GM20431 (cell line): ENCODE data around the gene LMO2.

Experiments
- in situ Hi-C: fragments of 300-500 bp; cut with MseI, MboI; formaldehyde crosslinking; loops from one replicate; pipeline ENCODE4 v1.15.0; 2020; ENCODE audit warnings: low sequenced_read_pairs; ENCODE audit not compliant: unreplicated experiment

The LMO2 gene

GRCh38 chr11:33916736-33917135 is 24.9 kb upstream of the LMO2 start:
- in situ Hi-C loops, result no loop called here

- in situ Hi-C loops, result no loop called here
Measured at GRCh38 chr11:33915526-33915925, 23.6 kb upstream of the LMO2 start.

DNA sequence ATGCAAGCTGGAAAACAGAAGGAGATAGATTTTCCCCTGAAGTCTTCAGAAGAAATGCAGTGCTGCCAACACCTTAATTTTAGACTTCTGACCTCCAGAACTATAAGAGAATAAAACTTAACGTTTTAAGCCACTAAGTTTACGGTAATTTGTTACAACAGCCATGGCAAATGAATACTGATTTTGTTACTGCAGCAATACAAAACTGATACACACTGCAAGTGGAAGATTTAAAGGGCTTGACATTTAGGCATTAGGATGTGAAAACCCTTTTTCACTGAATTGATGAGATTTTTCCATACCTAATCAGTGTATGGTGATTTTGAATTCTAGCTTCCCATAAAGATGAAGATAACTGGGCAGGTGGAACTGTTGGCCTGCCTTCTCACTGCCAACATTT is 22.1 kb upstream of the LMO2 start:
- in situ Hi-C loops, result no loop called here

GRCh38 chr11:33912405-33913361 is 20.8 kb upstream of the LMO2 start:
- in situ Hi-C loops, result no loop called here

- in situ Hi-C loops, result no loop called here
Measured at GRCh38 chr11:33910958-33911339, 19.1 kb upstream of the LMO2 start.

GRCh38 chr11:33910296-33910957 is 18.6 kb upstream of the LMO2 start:
- in situ Hi-C loops, result no loop called here

DNA sequence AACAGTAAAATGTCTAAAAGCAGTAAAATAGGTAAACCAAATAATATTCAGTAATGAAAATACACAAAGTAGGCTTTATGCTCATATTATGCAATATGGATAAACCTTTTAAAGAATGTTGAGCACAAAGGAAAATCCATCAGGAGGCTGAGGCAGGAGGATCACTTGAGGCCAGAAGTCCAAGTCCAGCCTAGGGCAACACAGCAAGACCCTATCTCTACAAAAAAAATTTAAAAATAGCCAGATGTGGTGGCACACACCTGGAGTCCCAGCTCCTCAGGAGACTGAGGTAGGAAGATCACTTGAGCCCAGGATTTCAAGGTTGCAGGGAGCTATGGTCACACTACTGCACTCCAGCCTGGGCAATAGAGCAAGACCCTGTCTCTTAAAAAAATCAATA is 17.7 kb upstream of the LMO2 start:
- in situ Hi-C loops, result no loop called here

- in situ Hi-C loops, result no loop called here
Measured at GRCh38 chr11:33909150-33909549, 17.3 kb upstream of the LMO2 start.

- in situ Hi-C loops, result no loop called here
Measured at GRCh38 chr11:33907421-33907820, 15.5 kb upstream of the LMO2 start.

DNA sequence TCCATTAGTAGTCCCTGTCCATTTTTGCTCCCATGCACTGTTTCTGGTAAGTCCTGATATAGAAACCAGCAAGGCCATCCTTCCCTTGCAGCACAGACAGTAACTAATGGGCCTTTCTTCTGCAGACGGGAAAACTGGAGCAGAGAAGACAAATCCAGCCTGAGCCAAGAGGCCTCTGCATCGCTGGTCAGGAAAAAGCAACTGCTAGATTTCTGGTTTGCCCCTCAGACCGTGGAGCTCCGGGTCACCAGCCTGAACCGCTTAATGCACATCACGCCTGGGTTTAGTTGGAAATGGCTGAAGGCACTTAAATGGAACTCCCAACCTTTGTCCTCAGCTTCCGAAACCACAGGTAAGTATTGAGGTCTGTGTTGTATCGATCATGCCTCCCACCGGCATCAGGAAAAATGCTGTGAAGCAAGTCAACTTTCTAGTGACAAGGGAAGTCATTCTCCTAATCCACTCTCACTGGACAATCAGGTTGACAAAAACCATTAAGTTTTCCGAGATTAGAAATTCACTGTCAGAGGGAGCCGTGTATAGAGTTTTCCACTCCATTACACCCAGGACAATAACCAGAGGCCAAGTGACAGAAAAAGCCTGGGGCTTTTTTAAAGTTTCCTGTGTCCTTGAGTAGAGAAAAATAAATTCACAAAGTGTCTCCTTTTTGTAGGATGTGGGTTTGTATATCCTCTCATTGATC is 14.8 kb upstream of the LMO2 start:
- in situ Hi-C loops, result no loop called here

GRCh38 chr11:33904102-33904501 is 12.2 kb upstream of the LMO2 start:
- in situ Hi-C loops, result no loop called here

DNA sequence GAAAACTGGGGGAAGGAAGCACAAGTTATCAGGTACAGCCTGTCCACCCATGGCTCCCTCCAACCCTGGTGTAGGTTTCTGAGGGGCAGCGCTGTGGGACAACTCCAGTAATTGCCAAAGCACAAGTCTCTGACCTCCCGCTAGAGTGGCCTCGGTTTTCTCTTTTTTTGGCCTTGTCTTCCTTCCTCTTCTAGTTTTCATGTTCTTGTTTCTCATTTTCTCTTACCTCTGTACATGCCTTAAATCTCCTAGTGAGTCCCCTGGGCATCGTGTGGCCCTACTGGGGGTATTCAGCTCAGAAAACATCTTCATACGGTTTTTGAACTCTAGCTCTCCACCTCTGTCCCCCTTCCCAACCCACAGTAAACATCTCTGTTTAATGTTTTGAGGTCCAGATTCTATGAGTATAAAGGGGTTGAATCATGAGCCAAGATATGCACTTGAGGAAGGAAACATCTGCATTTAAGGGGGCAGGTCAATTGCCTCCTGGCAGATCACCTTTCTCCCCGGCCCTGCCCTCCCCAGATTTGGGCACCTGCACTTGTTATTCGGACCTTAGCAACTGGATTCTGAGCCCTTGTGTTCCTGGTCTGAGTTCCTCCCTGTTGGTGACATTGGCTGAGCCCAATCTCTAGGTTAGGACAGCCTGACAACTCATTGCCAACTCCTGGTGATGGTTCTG is 8.4 kb upstream of the LMO2 start:
- in situ Hi-C loops, result no loop called here

- in situ Hi-C loops, result no loop called here
Measured at GRCh38 chr11:33899400-33900037, 7.6 kb upstream of the LMO2 start.

DNA sequence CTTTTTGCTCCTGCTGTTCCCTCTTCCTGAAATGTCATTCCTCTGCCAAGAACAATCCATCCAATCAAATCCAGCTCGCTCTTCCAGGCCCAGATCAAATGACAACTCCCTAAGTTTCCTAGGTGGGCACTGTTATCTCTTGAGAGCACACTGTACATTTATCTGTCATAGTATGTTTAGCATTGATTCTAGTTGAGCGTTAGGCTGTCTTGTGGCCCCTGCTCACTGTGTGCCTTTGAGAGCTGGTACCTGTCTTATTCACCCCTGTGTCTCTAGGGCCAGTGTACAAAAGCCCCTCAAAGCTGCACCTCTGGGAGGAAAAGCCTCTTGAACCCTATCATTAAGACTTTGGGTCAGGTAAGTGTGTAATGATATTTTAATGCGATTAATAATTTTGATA is 7.1 kb upstream of the LMO2 start:
- in situ Hi-C loops, result no loop called here

DNA sequence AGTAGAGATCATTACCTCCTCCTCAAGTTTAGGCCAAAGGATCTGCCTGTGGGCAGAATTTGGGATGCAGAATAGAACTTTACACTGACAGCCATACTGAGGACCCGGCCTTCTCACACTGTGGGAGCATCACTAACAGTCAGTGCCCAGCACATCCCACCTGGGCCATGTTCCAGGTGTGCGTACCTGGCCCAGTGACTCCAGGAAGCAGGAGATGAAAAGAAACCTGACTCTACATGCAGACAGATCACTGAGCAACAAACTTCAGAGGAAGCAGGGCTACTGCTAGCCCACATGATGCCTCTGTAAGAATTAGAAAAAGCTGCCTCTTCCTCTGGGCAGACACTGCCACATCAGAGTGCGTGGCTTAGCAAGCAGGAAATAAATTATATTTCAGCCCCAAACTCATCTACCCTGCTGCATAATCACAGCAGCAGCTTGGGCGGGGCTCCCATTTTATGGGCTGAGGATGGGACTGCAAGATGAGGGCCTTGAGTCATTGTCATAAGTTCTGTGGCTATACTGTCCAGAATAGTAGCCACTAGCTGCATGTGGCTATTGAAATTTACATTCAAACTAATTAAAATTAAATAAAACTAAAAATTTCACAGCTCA is 6.0 kb upstream of the LMO2 start:
- in situ Hi-C loops, result no loop called here

DNA sequence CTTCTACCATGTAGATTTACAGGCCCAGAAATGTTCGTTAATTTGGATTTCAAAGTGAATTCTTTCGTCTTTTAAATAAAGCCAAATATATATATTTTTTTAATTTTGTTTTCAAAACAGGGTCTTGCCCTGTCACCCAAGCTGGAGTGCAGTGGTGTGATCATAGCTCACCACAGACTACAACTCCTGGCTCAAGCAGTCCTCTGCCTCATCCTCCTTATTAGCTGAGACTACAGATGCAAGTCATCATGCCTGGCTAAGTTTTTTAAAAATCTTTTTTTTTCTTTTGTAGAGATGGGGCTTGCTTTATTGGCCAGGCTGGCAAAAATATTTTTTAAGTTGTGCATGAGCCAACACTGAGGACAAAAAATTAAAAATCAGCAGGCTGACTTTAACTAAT is 5.0 kb upstream of the LMO2 start:
- in situ Hi-C loops, result no loop called here

- in situ Hi-C loops, result no loop called here
Measured at GRCh38 chr11:33895752-33896137, 3.9 kb upstream of the LMO2 start.

- in situ Hi-C loops, result no loop called here
Measured at GRCh38 chr11:33894398-33894746, 2.5 kb upstream of the LMO2 start.

DNA sequence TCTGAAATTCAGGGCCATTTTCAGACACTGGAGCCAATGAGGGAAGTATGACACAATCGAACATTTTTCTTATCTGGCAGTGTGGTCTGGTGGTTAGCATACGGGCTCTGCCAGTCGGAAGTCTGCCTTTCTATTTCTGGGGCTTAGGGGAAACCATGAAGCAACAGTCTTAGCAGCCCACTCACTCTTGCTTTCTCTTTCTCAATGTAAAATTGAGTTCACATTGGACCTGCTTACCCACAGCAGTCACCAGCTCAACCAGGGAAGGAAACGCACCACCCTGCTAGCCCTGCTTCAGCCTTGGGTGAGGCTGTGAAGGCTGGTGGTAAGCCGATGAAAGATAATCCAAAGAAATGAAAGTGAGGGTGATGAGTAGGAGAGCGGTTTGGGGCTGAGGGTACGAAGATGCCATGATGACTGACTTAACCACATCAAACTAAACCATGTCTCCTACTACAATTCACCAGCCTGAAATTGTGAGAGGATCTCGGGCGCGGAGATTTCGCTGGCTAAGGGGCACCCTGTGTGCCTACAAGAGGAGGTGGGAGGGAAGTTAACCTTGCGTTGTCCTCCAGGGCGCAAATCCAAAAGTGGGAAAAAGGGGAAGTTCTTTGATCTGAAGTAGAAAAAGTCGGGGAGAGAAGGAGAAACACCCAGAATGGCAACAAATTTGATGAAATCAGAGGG is 2.0 kb upstream of the LMO2 start:
- in situ Hi-C loops, result no loop called here
